Keratinocyte (primary cell): ENCODE measurements around the gene GSTM4. TPM values are rescaled to one million over a fixed set of nuclear protein-coding genes. Genes with fewer than 3 reads are reported as not detected.

Experiments used
- DNase-seq: peaks from one replicate; pipeline ENCODE4 v3.0.0-alpha.2; 2011; ENCODE audit warnings: low read depth, missing footprints, low spot score
- FAIRE-seq: peaks from 2 replicates; lab custom pipeline; 2011; peaks lifted over from hg19 to GRCh38; lab: Jason Lieb, UNC
- H2AFZ ChIP-seq: 2 replicates; pipeline ENCODE4 v1.6.0; 2012; ENCODE audit warnings: low read length, control low read depth, inconsistent platforms; ENCODE audit not compliant: control insufficient read depth
- H3K27ac ChIP-seq: 2 replicates; pipeline ENCODE4 v1.5.1; 2011; ENCODE audit warnings: low read length; ENCODE audit not compliant: control insufficient read depth, insufficient read depth
- H3K27me3 ChIP-seq: 3 replicates; pipeline ENCODE4 v1.6.0; 2011; ENCODE audit warnings: low read length; ENCODE audit not compliant: control insufficient read depth, insufficient read depth; ENCODE audit errors: extremely low read depth
- H3K36me3 ChIP-seq, 2 experiments: 2 replicates in 1 of 2; 3 replicates in 1 of 2; pipeline ENCODE4 v1.5.1; 2011; ENCODE audit warnings: low read length in 2 of 2, mild to moderate bottlenecking in 1 of 2; ENCODE audit not compliant: control insufficient read depth in 2 of 2, insufficient read depth in 2 of 2; ENCODE audit errors: extremely low read depth in 1 of 2
- H3K4me1 ChIP-seq: 3 replicates; pipeline ENCODE4 v1.5.1; 2011; ENCODE audit warnings: low read length; ENCODE audit not compliant: control insufficient read depth, insufficient read depth; ENCODE audit errors: extremely low read depth
- H3K4me2 ChIP-seq: 3 replicates; pipeline ENCODE4 v1.6.0; 2011; ENCODE audit warnings: low read depth, low read length; ENCODE audit not compliant: control insufficient read depth, insufficient read depth; ENCODE audit errors: extremely low read depth
- H3K4me3 ChIP-seq, 3 experiments: fragments of 200-600 bp in 1 of 3; sonication (generic) in 1 of 3; 2 replicates in 2 of 3; 3 replicates in 1 of 3; pipeline ENCODE4 v1.5.1; 2011 to 2016; ENCODE audit warnings: low read length in 3 of 3, mild to moderate bottlenecking in 3 of 3, control low read depth in 2 of 3, inconsistent platforms in 1 of 3, low read depth in 1 of 3, mixed read lengths in 1 of 3, mixed run types in 1 of 3, moderate library complexity in 1 of 3; ENCODE audit not compliant: control insufficient read depth in 2 of 3, insufficient read depth in 2 of 3; ENCODE audit errors: extremely low read depth in 1 of 3
- H3K79me2 ChIP-seq: 2 replicates; pipeline ENCODE4 v1.6.0; 2012; ENCODE audit warnings: low read length; ENCODE audit not compliant: control insufficient read depth, insufficient read depth
- H3K9ac ChIP-seq: 3 replicates; pipeline ENCODE4 v1.6.0; 2011; ENCODE audit warnings: low read length; ENCODE audit not compliant: control insufficient read depth, insufficient read depth; ENCODE audit errors: extremely low read depth
- H3K9me1 ChIP-seq: 3 replicates; pipeline ENCODE4 v1.6.0; 2011; ENCODE audit warnings: low read length; ENCODE audit not compliant: control insufficient read depth, insufficient read depth; ENCODE audit errors: extremely low read depth
- H3K9me3 ChIP-seq: 2 replicates; pipeline ENCODE4 v1.5.1; 2012; ENCODE audit warnings: low read depth, low read length; ENCODE audit not compliant: control insufficient read depth
- H4K20me1 ChIP-seq: 3 replicates; pipeline ENCODE4 v1.6.0; 2011; ENCODE audit warnings: low read length; ENCODE audit not compliant: control insufficient read depth, insufficient read depth; ENCODE audit errors: extremely low read depth
- CTCF ChIP-seq, 3 experiments: IDR thresholded peaks in 1 of 3; conservative IDR thresholded peaks in 1 of 3; optimal IDR thresholded peaks in 1 of 3; 2 replicates in 2 of 3; 3 replicates in 1 of 3; pipeline versions ENCODE3 to v1.5.1; 2011; ENCODE audit warnings: low read length in 3 of 3, mild to moderate bottlenecking in 3 of 3, moderate library complexity in 2 of 3, control low read depth in 1 of 3, inconsistent platforms in 1 of 3; ENCODE audit not compliant: insufficient read depth in 2 of 3; ENCODE audit errors: extremely low read depth in 1 of 3
- EZH2 ChIP-seq: IDR thresholded peaks from one replicate; pipeline ENCODE4 v1.6.1; 2012; ENCODE audit warnings: inconsistent platforms, mild to moderate bottlenecking, low read length, moderate library complexity
- dilution Hi-C: fragments of 300-500 bp; cut with MboI; formaldehyde crosslinking; loops from one replicate; pipeline ENCODE4 v1.7.0; 2020; ENCODE audit warnings: low sequenced_read_pairs; ENCODE audit not compliant: extremely low pct_ligation_motif_present
- polyA plus RNA-seq, 5 experiments: library from polyadenylated mRNA; depleted of rRNA in 3 of 5; stranded (reverse) in 3 of 5; stranded (forward) in 1 of 5; unstranded in 1 of 5; fragments of >200 nt; gene quantifications; 1 replicate in 1 of 5; 2 replicates in 3 of 5; 3 replicates in 1 of 5; pipeline versions ENCODE4 v1.2.1 to v1.2.3, GENCODE V29; 2011 to 2012; ENCODE audit warnings: missing spikeins in 2 of 5, low read depth in 1 of 5, low replicate concordance in 1 of 5

The GSTM4 gene
- polyA plus RNA-seq, 1 donor (not counting 4 experiments of a cell fraction or from before 2014, with no cell fraction given): 15.9 TPM

GRCh38 chr1:109629372-109630030 is 26.4 kb upstream of the GSTM4 start:
- H3K4me3 ChIP-seq: no peak overlapping the region
- FAIRE-seq (no peak), DNase-seq (no peak)
- no peak overlapping the region for H3K27ac ChIP-seq
- H4K20me1 ChIP-seq: no peaks in the 10 kb centered on the region
- no peaks in the 10 kb centered on the region for H3K27me3 ChIP-seq
- dilution Hi-C loops: no loop called here
- H2AFZ ChIP-seq: no peak overlapping the region
- peaks cover 5% of the 10 kb centered on the region for H3K79me2 ChIP-seq
- no peak overlapping the region for H3K4me2 ChIP-seq
- H3K4me1 ChIP-seq: no peaks in the 10 kb centered on the region
- no peaks in the 10 kb centered on the region for H3K9me3 ChIP-seq
- TF ChIP-seq CTCF (optimal IDR thresholded peaks at IDR 0.05 in 1 of 3, IDR thresholded peaks at IDR 0.05 in 1 of 3, conservative IDR thresholded peaks at IDR 0.05 in 1 of 3; ENCODE audit: extremely low read depth in 1 of 3, insufficient read depth in 2 of 3, low read length in 3 of 3): no peak
- no peaks in the 10 kb centered on the region for H3K9me1 ChIP-seq
- H3K36me3 ChIP-seq: peaks cover 11 to 25% of the 10 kb centered on the region in 2 experiments
- no peak overlapping the region for H3K9ac ChIP-seq

DNA sequence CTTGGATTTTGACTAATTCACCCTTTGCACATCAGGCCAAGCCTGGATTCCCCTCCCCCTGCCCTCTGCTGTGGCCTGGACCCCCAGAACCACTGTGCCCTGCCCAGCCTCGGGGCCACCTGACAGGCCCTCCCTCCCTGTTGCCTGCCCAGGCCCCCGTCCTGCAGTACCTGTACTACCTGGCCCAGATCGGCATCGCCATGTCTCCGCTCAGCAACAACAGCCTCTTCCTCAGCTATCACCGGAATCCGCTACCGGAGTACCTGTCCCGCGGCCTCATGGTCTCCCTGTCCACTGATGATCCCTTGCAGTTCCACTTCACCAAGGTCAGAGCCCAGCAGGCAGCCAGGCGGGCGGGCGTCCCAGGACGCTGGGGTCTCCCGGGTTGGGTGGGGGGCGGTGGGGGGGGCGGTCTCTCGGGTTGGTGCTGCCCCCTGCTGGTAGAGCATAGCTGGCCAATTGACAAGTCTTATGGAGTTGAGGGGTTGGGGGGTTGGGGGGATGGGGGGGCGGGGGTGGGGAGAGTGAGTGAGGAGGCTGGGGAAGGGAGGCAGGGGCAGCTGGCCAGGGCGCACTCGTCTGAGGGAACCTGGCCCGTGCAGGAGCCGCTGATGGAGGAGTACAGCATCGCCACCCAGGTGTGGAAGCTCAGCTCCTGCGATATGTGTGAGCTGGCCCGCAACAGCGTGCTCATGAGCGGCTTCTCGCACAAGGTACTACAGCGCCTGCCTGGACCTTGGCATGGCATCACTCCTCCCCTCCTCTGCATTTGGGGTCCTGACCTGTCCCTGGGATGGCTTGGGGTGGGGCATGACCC is 25.6 kb upstream of the GSTM4 start:
- no peak overlapping the region for H2AFZ ChIP-seq

More for the DNA sequence above, 25.6 kb upstream of the GSTM4 start:
- no peak overlapping the region for H3K9ac ChIP-seq
- dilution Hi-C loops: no loop called here
- H3K4me3 ChIP-seq: no peak overlapping the region
- peak in 2 of 3 experiments; percentile 15 to 56 for TF ChIP-seq CTCF (optimal IDR thresholded peaks at IDR 0.05 in 1 of 3, IDR thresholded peaks at IDR 0.05 in 1 of 3, conservative IDR thresholded peaks at IDR 0.05 in 1 of 3; ENCODE audit: extremely low read depth in 1 of 3, insufficient read depth in 2 of 3, low read length in 3 of 3)
- TF ChIP-seq EZH2: no peak
- no peak for DNase-seq
- no peak overlapping the region for H3K4me2 ChIP-seq
- peaks cover 11 to 25% of the 10 kb centered on the region in 2 experiments for H3K36me3 ChIP-seq
- H3K27me3 ChIP-seq: no peaks in the 10 kb centered on the region
- no peaks in the 10 kb centered on the region for H3K9me1 ChIP-seq
- no peaks in the 10 kb centered on the region for H3K9me3 ChIP-seq
- no peaks in the 10 kb centered on the region for H3K79me2 ChIP-seq
- H3K4me1 ChIP-seq: no peaks in the 10 kb centered on the region
- FAIRE-seq: no peak
- H4K20me1 ChIP-seq: no peaks in the 10 kb centered on the region
- no peak overlapping the region for H3K27ac ChIP-seq
